ENCODE data around the gene UTF1. TPM values are rescaled to one million over a fixed set of nuclear protein-coding genes. Genes with fewer than 3 reads are reported as not detected.

UTF1 gene
- total and polyA plus RNA-seq, 2 donors (not counting 1 experiment from before 2014, with no cell fraction given): 0.10 to 0.25 TPM

DNA sequence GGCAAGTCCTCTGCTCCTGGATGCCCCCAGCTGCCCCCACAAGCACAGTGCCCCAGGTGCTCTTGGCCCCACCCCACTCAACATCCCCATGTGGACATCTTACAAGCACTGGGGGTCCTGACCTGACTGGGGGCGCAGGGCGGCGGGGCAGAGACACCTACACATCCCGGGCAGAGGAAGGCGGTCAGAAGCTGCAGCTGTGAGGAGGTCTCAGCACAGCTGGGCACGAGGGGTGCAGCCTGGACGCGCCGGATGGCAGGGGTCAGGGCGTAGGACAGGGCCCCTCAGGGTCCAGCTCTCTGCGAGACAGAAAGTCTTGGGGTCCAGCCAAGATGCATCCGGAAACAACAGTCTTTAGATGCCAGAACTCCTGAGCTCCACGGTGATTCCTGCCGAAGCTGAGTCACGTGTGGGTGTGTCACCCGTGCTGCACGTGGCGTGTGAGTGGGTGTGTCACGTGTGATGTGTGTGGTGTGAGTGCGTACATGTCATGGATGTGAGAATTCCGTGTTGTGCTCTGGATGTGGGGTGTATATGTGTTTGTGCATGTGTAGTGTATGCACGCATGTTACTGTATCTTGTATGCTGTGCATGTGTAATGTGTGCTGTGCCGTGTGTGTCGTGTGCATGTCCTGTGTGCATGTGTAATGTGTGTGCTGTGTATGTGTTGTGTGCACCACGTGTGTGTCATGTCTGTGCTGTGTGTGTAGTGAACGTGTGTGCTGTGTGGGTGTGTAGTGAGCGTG is 12.8 kb downstream of the UTF1 start:
- Histone ChIP-seq H3K27me3 (replicated peaks in 1 of 4; ENCODE audit: control extremely low read depth in 1 of 4, control insufficient read depth in 3 of 4, insufficient read depth in 4 of 4, low read length in 3 of 4) (peaks cover 0 to 17% (median 7%) of the 10 kb centered on the region in 4 experiments), H3K4me1 (ENCODE audit: control insufficient read depth in 2 of 2, insufficient read depth in 2 of 2, low read length in 2 of 2) (peaks cover 33 to 39% of the 10 kb centered on the region in 2 donors), H3K9ac (ENCODE audit: low read length) (no peak overlapping the region), H3K79me2 (ENCODE audit: control insufficient read depth, insufficient read depth, low read length) (no peaks in the 10 kb centered on the region), H3K4me2 (replicated peaks; ENCODE audit: low read depth, low read length, poor library complexity, severe bottlenecking) (no peak overlapping the region), H3K4me3 (ENCODE audit: control extremely low read depth in 1 of 5, extremely low read depth in 1 of 5, insufficient read depth in 1 of 5, low read depth in 2 of 5, low read length in 4 of 5) (no peak overlapping the region), H2AFZ (ENCODE audit: insufficient read depth, low read depth, low read length, poor library complexity, severe bottlenecking) (no peak overlapping the region), H3K9me3 (ENCODE audit: control extremely low read depth in 1 of 3, control insufficient read depth in 2 of 3, insufficient read depth in 1 of 3, low read length in 2 of 3) (peaks cover 0 to 2% (median 0%) of the 10 kb centered on the region in 3 donors), H3K36me3 (replicated peaks in 1 of 2; ENCODE audit: control extremely low read depth in 1 of 2, control insufficient read depth in 1 of 2, extremely low read depth in 1 of 2, insufficient read depth in 2 of 2, low read length in 1 of 2) (no peaks in the 10 kb centered on the region), H4K20me1 (ENCODE audit: control insufficient read depth, insufficient read depth, low read length, poor library complexity, severe bottlenecking) (no peaks in the 10 kb centered on the region), H3K27ac (ENCODE audit: low read length in 2 of 2) (no peak overlapping the region)
- intact Hi-C loops (cut with micrococcal nuclease): no loop called here
- H3K9me3 Mint-ChIP-seq (ENCODE audit: insufficient read depth): no peaks in the 10 kb centered on the region
- peak overlapping the region; percentile 61 for H3K27ac Mint-ChIP-seq
- no peak for ATAC-seq (ENCODE audit: low read depth)
- TF ChIP-seq EZH2 (IDR thresholded peaks at IDR 0.05; ENCODE audit: borderline replicate concordance, insufficient read depth, low read depth, low read length, poor library complexity, severe bottlenecking): no peak
- TF ChIP-seq, protein P1, sequence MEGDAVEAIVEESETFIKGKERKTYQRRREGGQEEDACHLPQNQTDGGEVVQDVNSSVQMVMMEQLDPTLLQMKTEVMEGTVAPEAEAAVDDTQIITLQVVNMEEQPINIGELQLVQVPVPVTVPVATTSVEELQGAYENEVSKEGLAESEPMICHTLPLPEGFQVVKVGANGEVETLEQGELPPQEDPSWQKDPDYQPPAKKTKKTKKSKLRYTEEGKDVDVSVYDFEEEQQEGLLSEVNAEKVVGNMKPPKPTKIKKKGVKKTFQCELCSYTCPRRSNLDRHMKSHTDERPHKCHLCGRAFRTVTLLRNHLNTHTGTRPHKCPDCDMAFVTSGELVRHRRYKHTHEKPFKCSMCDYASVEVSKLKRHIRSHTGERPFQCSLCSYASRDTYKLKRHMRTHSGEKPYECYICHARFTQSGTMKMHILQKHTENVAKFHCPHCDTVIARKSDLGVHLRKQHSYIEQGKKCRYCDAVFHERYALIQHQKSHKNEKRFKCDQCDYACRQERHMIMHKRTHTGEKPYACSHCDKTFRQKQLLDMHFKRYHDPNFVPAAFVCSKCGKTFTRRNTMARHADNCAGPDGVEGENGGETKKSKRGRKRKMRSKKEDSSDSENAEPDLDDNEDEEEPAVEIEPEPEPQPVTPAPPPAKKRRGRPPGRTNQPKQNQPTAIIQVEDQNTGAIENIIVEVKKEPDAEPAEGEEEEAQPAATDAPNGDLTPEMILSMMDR (IDR thresholded peaks at IDR 0.05): no peak
- DNase-seq: no peak
- 95% methylated on average over 27 of the region's 27 CpGs for WGBS (ENCODE audit: insufficient coverage)
- peaks cover 35% of the 10 kb centered on the region for H3K4me1 Mint-ChIP-seq
- POLR2A ChIA-PET: interaction anchor here (1.4 kb wide), 1 partner anchor 18 kb away, joined by 3 read pairs; no protein-coding TSS in a partner anchor
- H3K4me3 Mint-ChIP-seq: peak overlapping the region; percentile 39
- peaks cover 19% of the 10 kb centered on the region for H3K27me3 Mint-ChIP-seq
- CTCF ChIA-PET: no interaction called here

DNA sequence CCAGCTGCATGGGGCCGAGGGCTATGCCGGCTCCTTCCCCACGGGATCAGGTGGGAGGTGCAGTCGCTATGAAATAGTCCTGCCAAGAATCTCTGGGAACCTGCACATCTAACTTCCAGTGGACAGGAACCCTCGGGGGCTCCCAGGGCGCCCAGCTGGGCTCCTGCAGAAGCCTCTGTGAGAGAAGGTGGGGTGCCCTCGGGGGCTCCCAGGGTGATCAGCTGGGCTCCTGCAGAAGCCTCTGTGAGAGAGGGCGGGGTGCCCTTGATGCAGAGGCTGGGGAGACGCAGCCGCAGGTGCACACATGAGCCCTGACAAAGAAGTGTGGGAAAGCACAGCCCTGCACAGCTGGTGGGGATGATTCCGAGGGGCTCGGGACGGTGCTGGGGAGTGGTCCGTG is 13.6 kb downstream of the UTF1 start:
- no peaks in the 10 kb centered on the region for H3K36me3 ChIP-seq (replicated peaks in 1 of 2; ENCODE audit: control extremely low read depth in 1 of 2, control insufficient read depth in 1 of 2, extremely low read depth in 1 of 2, insufficient read depth in 2 of 2, low read length in 1 of 2)
- no peak overlapping the region for H3K4me3 Mint-ChIP-seq
- peaks cover 16% of the 10 kb centered on the region for H3K27me3 Mint-ChIP-seq
- H3K4me1 ChIP-seq (ENCODE audit: control insufficient read depth in 2 of 2, insufficient read depth in 2 of 2, low read length in 2 of 2): peaks cover 25 to 32% of the 10 kb centered on the region in 2 donors
- intact Hi-C loops (cut with micrococcal nuclease): no loop called here
- H3K4me1 Mint-ChIP-seq: peaks cover 31% of the 10 kb centered on the region
- H3K79me2 ChIP-seq (ENCODE audit: control insufficient read depth, insufficient read depth, low read length): no peaks in the 10 kb centered on the region
- DNase-seq: no peak
- peaks cover 0 to 2% (median 0%) of the 10 kb centered on the region in 3 donors for H3K9me3 ChIP-seq (ENCODE audit: control extremely low read depth in 1 of 3, control insufficient read depth in 2 of 3, insufficient read depth in 1 of 3, low read length in 2 of 3)
- H3K4me2 ChIP-seq (replicated peaks; ENCODE audit: low read depth, low read length, poor library complexity, severe bottlenecking): no peak overlapping the region
- H4K20me1 ChIP-seq (ENCODE audit: control insufficient read depth, insufficient read depth, low read length, poor library complexity, severe bottlenecking): no peaks in the 10 kb centered on the region
- POLR2A ChIA-PET: no interaction called here
- no peak overlapping the region for H3K27ac ChIP-seq (ENCODE audit: low read length in 2 of 2)
- H3K27ac Mint-ChIP-seq: no peak overlapping the region
- H3K9ac ChIP-seq (ENCODE audit: low read length): no peak overlapping the region
- H2AFZ ChIP-seq (ENCODE audit: insufficient read depth, low read depth, low read length, poor library complexity, severe bottlenecking): no peak overlapping the region
- no peak for ATAC-seq (ENCODE audit: low read depth)
- peaks cover 0 to 9% (median 2%) of the 10 kb centered on the region in 4 experiments for H3K27me3 ChIP-seq (replicated peaks in 1 of 4; ENCODE audit: control extremely low read depth in 1 of 4, control insufficient read depth in 3 of 4, insufficient read depth in 4 of 4, low read length in 3 of 4)
- CTCF ChIA-PET: no interaction called here
- WGBS (ENCODE audit: insufficient coverage): 89% methylated on average over 14 of the region's 14 CpGs
- no peaks in the 10 kb centered on the region for H3K9me3 Mint-ChIP-seq (ENCODE audit: insufficient read depth)
- no peak for TF ChIP-seq EZH2 (IDR thresholded peaks at IDR 0.05; ENCODE audit: borderline replicate concordance, insufficient read depth, low read depth, low read length, poor library complexity, severe bottlenecking)
- TF ChIP-seq, protein P1 (IDR thresholded peaks at IDR 0.05): no peak
- no peak overlapping the region for H3K4me3 ChIP-seq (ENCODE audit: control extremely low read depth in 1 of 5, extremely low read depth in 1 of 5, insufficient read depth in 1 of 5, low read depth in 2 of 5, low read length in 4 of 5)
